Large intestine (tissue), 3 donors: Measurements from ENCODE around the gene CENPP. TPM values are rescaled to one million over a fixed set of nuclear protein-coding genes. Genes with fewer than 3 reads are reported as not detected.

Experiments used
- DNase-seq, 2 donors: peaks; one replicate each; pipeline versions ENCODE4 v3.0.0 to v3.0.0-alpha.2; 2013
- H3K27ac ChIP-seq: one replicate; pipeline ENCODE4 v1.5.1; 2013; ENCODE audit warnings: low read length
- H3K27me3 ChIP-seq: 2 replicates; pipeline ENCODE4 v1.6.1; 2013; ENCODE audit warnings: low read length; ENCODE audit not compliant: control insufficient read depth, insufficient read depth
- H3K36me3 ChIP-seq: 2 replicates; pipeline ENCODE4 v1.6.1; 2013; ENCODE audit warnings: low read length; ENCODE audit not compliant: control insufficient read depth, insufficient read depth
- H3K4me1 ChIP-seq: one replicate; pipeline ENCODE4 v1.6.1; 2013; ENCODE audit warnings: low read length; ENCODE audit not compliant: control insufficient read depth, insufficient read depth
- H3K4me3 ChIP-seq: one replicate; pipeline ENCODE4 v1.5.1; 2013; ENCODE audit warnings: low read length
- H3K9me3 ChIP-seq: one replicate; pipeline ENCODE4 v1.6.1; 2013; ENCODE audit warnings: mild to moderate bottlenecking, low read depth, low read length, moderate library complexity; ENCODE audit not compliant: control insufficient read depth
- WGBS: methylation state at CpG from one replicate; pipeline ENCODE4 v1.1.5; 2013; ENCODE audit warnings: low lambda C conversion rate; ENCODE audit not compliant: insufficient coverage; 5-methylcytosine and 5-hydroxymethylcytosine counted together
- polyA plus RNA-seq: library from polyadenylated mRNA; unstranded; fragments of 120-200 nt; gene quantifications from one replicate; pipeline ENCODE4 v1.2.1, GENCODE V29; 2013

CENPP gene
- polyA plus RNA-seq, 1 donor = 2.8 TPM

GRCh38 chr9:92312887-92313623 is 12.7 kb upstream of the CENPP start:
- 75% methylated on average over 1 of the region's 6 CpGs for WGBS
- Histone ChIP-seq H3K4me1 (no peaks in the 10 kb centered on the region), H3K36me3 (peaks cover 67% of the 10 kb centered on the region), H3K9me3 (no peaks in the 10 kb centered on the region), H3K4me3 (no peak overlapping the region), H3K27me3 (no peaks in the 10 kb centered on the region), H3K27ac (no peak overlapping the region)
- DNase-seq = no peak

- Histone ChIP-seq H3K9me3 (no peaks in the 10 kb centered on the region), H3K36me3 (peaks cover 65% of the 10 kb centered on the region), H3K4me1 (no peaks in the 10 kb centered on the region), H3K4me3 (no peak overlapping the region), H3K27me3 (no peaks in the 10 kb centered on the region), H3K27ac (no peak overlapping the region)
- WGBS = no CpG with 5 or more reads among the region's 2 CpGs
- DNase-seq = no peak
Measured at GRCh38 chr9:92313624-92314012, 12.1 kb upstream of the CENPP start.

GRCh38 chr9:92315456-92315855 is 10.3 kb upstream of the CENPP start:
- no CpG with 5 or more reads among the region's 5 CpGs for WGBS

GRCh38 chr9:92324431-92324830 is 1.3 kb upstream of the CENPP start:
- DNase-seq = no peak
- no CpG with 5 or more reads among the region's 2 CpGs for WGBS
- Histone ChIP-seq H3K4me3 (peak overlapping the region; percentile 77), H3K4me1 (peaks cover 6% of the 10 kb centered on the region), H3K27ac (peak overlapping the region; percentile 95), H3K27me3 (no peaks in the 10 kb centered on the region), H3K36me3 (peaks cover 23% of the 10 kb centered on the region), H3K9me3 (no peaks in the 10 kb centered on the region)

More at GRCh38 chr9:92315456-92315855, 10.3 kb upstream of the CENPP start:
- no peaks in the 10 kb centered on the region for H3K27me3 ChIP-seq
- no peak for DNase-seq
- H3K4me1 ChIP-seq = no peaks in the 10 kb centered on the region
- H3K9me3 ChIP-seq = no peaks in the 10 kb centered on the region
- H3K4me3 ChIP-seq = no peak overlapping the region
- H3K27ac ChIP-seq = no peak overlapping the region
- peaks cover 62% of the 10 kb centered on the region for H3K36me3 ChIP-seq

- H3K27ac ChIP-seq = peak overlapping the region; percentile 95
- no peaks in the 10 kb centered on the region for H3K27me3 ChIP-seq
- H3K9me3 ChIP-seq = no peaks in the 10 kb centered on the region
- no CpG with 5 or more reads among the region's 12 CpGs for WGBS
- peaks cover 6% of the 10 kb centered on the region for H3K4me1 ChIP-seq
- peaks cover 19% of the 10 kb centered on the region for H3K36me3 ChIP-seq
- peak overlapping the region; percentile 77 for H3K4me3 ChIP-seq
- no peak for DNase-seq
Measured at GRCh38 chr9:92324889-92325268, 874 bp upstream of the CENPP start.

- peaks cover 6% of the 10 kb centered on the region for H3K4me1 ChIP-seq
- no peak for DNase-seq
- peaks cover 13% of the 10 kb centered on the region for H3K36me3 ChIP-seq
- peak overlapping the region; percentile 77 for H3K4me3 ChIP-seq
- H3K9me3 ChIP-seq = no peaks in the 10 kb centered on the region
- H3K27me3 ChIP-seq = no peaks in the 10 kb centered on the region
- H3K27ac ChIP-seq = peak overlapping the region; percentile 95
- 0% methylated on average over 1 of the region's 30 CpGs for WGBS
Measured at GRCh38 chr9:92325991-92326500, 293 bp downstream of the CENPP start.

- no peak for DNase-seq
- 60% methylated on average over 1 of the region's 2 CpGs for WGBS
- peaks cover 8% of the 10 kb centered on the region for H3K36me3 ChIP-seq
- H3K9me3 ChIP-seq = no peaks in the 10 kb centered on the region
- no peak overlapping the region for H3K27ac ChIP-seq
- H3K4me3 ChIP-seq = no peak overlapping the region
- H3K4me1 ChIP-seq = peaks cover 6% of the 10 kb centered on the region
- no peaks in the 10 kb centered on the region for H3K27me3 ChIP-seq
Measured at GRCh38 chr9:92327283-92327850, 1.6 kb downstream of the CENPP start.

GRCh38 chr9:92328225-92328624 is 2.5 kb downstream of the CENPP start:
- Histone ChIP-seq H3K9me3 (no peaks in the 10 kb centered on the region), H3K4me3 (no peak overlapping the region), H3K4me1 (peaks cover 6% of the 10 kb centered on the region), H3K27ac (no peak overlapping the region), H3K36me3 (no peaks in the 10 kb centered on the region), H3K27me3 (no peaks in the 10 kb centered on the region)
- WGBS = no CpG with 5 or more reads among the region's 2 CpGs
- DNase-seq = peak; percentile 8 to 10

GRCh38 chr9:92332577-92333281 is 7.0 kb downstream of the CENPP start:
- Histone ChIP-seq H3K36me3 (no peaks in the 10 kb centered on the region), H3K9me3 (no peaks in the 10 kb centered on the region), H3K4me1 (no peaks in the 10 kb centered on the region), H3K27ac (no peak overlapping the region), H3K27me3 (no peaks in the 10 kb centered on the region), H3K4me3 (no peak overlapping the region)
- no peak for DNase-seq
- 83% methylated on average over 1 of the region's 3 CpGs for WGBS

- no peaks in the 10 kb centered on the region for H3K4me1 ChIP-seq
- no peak for DNase-seq
- no peaks in the 10 kb centered on the region for H3K27me3 ChIP-seq
- no peak overlapping the region for H3K27ac ChIP-seq
- H3K36me3 ChIP-seq = no peaks in the 10 kb centered on the region
- no peak overlapping the region for H3K4me3 ChIP-seq
- WGBS = 90% methylated on average over 2 of the region's 2 CpGs
- no peaks in the 10 kb centered on the region for H3K9me3 ChIP-seq
Measured at GRCh38 chr9:92333282-92333634, 7.5 kb downstream of the CENPP start.
